ENCODE measurements around the gene FNIP2.
"Not testable (repeated sequence)": the region's sequence is repeated elsewhere in the genome, so short reads cannot be mapped to it uniquely, and the experiment has no call there.

Gene FNIP2

GRCh38 chr4:158938220-158939044 lies 169.6 kb downstream of the FNIP2 start:
- no peaks in the 10 kb centered on the region for H3K27me3 Mint-ChIP-seq
- ATAC-seq (replicated peaks) (no peak), DNase-seq (no peak)
- no peak overlapping the region for H3K4me3 Mint-ChIP-seq
- no peaks in the 10 kb centered on the region for H3K36me3 Mint-ChIP-seq
- H3K27ac Mint-ChIP-seq: no peak overlapping the region
- H3K9me3 Mint-ChIP-seq: no peaks in the 10 kb centered on the region
- H3K4me1 Mint-ChIP-seq: no peaks in the 10 kb centered on the region

GRCh38 chr4:158940271-158940670 lies 171.4 kb downstream of the FNIP2 start:
- peaks cover 8 to 13% of the 10 kb centered on the region in 2 donors for H3K27me3 Mint-ChIP-seq
- no peak for ATAC-seq (replicated peaks)
- no peaks in the 10 kb centered on the region for H3K4me1 Mint-ChIP-seq
- no peak overlapping the region for H3K27ac Mint-ChIP-seq
- no peaks in the 10 kb centered on the region for H3K9me3 Mint-ChIP-seq
- H3K36me3 Mint-ChIP-seq: no peaks in the 10 kb centered on the region
- DNase-seq: no peak
- no peak overlapping the region for H3K4me3 Mint-ChIP-seq

GRCh38 chr4:158941321-158941720 lies 172.5 kb downstream of the FNIP2 start:
- DNase-seq (no peak), ATAC-seq (replicated peaks) (no peak)
- H3K9me3 Mint-ChIP-seq: no peaks in the 10 kb centered on the region
- H3K27me3 Mint-ChIP-seq: peaks cover 8 to 13% of the 10 kb centered on the region in 2 donors
- no peaks in the 10 kb centered on the region for H3K36me3 Mint-ChIP-seq
- H3K4me1 Mint-ChIP-seq: no peaks in the 10 kb centered on the region
- H3K4me3 Mint-ChIP-seq: no peak overlapping the region
- H3K27ac Mint-ChIP-seq: no peak overlapping the region

GRCh38 chr4:158941895-158942294 lies 173.1 kb downstream of the FNIP2 start:
- DNase-seq (no peak), ATAC-seq (replicated peaks) (no peak)
- H3K4me3 Mint-ChIP-seq: no peak overlapping the region
- no peaks in the 10 kb centered on the region for H3K4me1 Mint-ChIP-seq
- H3K36me3 Mint-ChIP-seq: no peaks in the 10 kb centered on the region
- H3K27ac Mint-ChIP-seq: no peak overlapping the region
- H3K9me3 Mint-ChIP-seq: no peaks in the 10 kb centered on the region
- H3K27me3 Mint-ChIP-seq: peaks cover 8 to 16% of the 10 kb centered on the region in 2 donors

- H3K27ac Mint-ChIP-seq: no peak overlapping the region
- peaks cover 8 to 19% of the 10 kb centered on the region in 2 donors for H3K27me3 Mint-ChIP-seq
Measured at GRCh38 chr4:158945529-158946108, 176.8 kb downstream of the FNIP2 start.

GRCh38 chr4:158946825-158947224 lies 178.0 kb downstream of the FNIP2 start:
- peaks cover 0 to 3% of the 10 kb centered on the region in 2 donors for H3K36me3 Mint-ChIP-seq
- H3K9me3 Mint-ChIP-seq: peaks cover 3 to 5% of the 10 kb centered on the region in 2 donors
- H3K4me3 Mint-ChIP-seq: no peak overlapping the region
- H3K27me3 Mint-ChIP-seq: peaks cover 8 to 19% of the 10 kb centered on the region in 2 donors
- ATAC-seq (replicated peaks) (no peak), DNase-seq (no peak)
- no peak overlapping the region for H3K27ac Mint-ChIP-seq
- no peaks in the 10 kb centered on the region for H3K4me1 Mint-ChIP-seq

More at GRCh38 chr4:158945529-158946108, 176.8 kb downstream of the FNIP2 start:
- Mint-ChIP-seq H3K4me1 (no peaks in the 10 kb centered on the region), H3K4me3 (no peak overlapping the region), H3K36me3 (no peaks in the 10 kb centered on the region), H3K9me3 (peaks cover 0 to 2% of the 10 kb centered on the region in 2 donors)
- DNase-seq (no peak), ATAC-seq (replicated peaks) (no peak)

DNA sequence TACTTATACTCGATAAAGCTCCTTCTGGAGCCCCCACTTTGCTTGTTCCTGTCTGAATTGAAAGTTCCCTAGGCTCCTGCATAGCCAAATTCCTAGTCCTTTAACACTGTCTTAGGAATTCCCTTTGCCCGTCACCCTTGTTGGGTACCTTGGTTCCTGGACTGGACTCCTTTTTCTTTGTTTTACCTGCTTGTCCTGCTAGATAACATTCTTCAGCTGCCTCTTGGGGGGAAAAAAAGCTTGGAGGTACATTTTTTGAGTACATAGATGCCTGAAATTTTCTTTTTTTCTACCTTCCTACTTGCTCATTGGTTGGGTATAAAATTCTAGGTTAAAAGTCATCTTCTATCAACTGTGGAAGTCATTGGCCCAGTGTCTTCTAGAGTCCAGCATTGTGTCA lies 179.2 kb downstream of the FNIP2 start:
- Mint-ChIP-seq H3K9me3 (peaks cover 12 to 13% of the 10 kb centered on the region in 2 donors), H3K27ac (no peak overlapping the region), H3K36me3 (peaks cover 7 to 10% of the 10 kb centered on the region in 2 donors), H3K4me3 (no peak overlapping the region), H3K4me1 (no peaks in the 10 kb centered on the region), H3K27me3 (peaks cover 8 to 19% of the 10 kb centered on the region in 2 donors)
- ATAC-seq (replicated peaks) (no peak), DNase-seq (no peak)

- H3K4me1 Mint-ChIP-seq: no peaks in the 10 kb centered on the region
- H3K9me3 Mint-ChIP-seq: peaks cover 15 to 17% of the 10 kb centered on the region in 2 donors
- H3K27me3 Mint-ChIP-seq: peaks cover 8 to 18% of the 10 kb centered on the region in 2 donors
- no peak overlapping the region for H3K27ac Mint-ChIP-seq
- peaks cover 7 to 10% of the 10 kb centered on the region in 2 donors for H3K36me3 Mint-ChIP-seq
- no peak for DNase-seq
- H3K4me3 Mint-ChIP-seq: no peak overlapping the region
- ATAC-seq (replicated peaks): no peak
Measured at GRCh38 chr4:158949099-158949498, 180.3 kb downstream of the FNIP2 start.

- peaks cover 7 to 10% of the 10 kb centered on the region in 2 donors for H3K36me3 Mint-ChIP-seq
- H3K27me3 Mint-ChIP-seq; H3K4me1 Mint-ChIP-seq; H3K4me3 Mint-ChIP-seq; DNase-seq; ATAC-seq (replicated peaks); H3K27ac Mint-ChIP-seq: not testable (repeated sequence)
- peaks cover 18 to 20% of the 10 kb centered on the region in 2 donors for H3K9me3 Mint-ChIP-seq
Measured at GRCh38 chr4:158952221-158952774, 183.5 kb downstream of the FNIP2 start.

DNA sequence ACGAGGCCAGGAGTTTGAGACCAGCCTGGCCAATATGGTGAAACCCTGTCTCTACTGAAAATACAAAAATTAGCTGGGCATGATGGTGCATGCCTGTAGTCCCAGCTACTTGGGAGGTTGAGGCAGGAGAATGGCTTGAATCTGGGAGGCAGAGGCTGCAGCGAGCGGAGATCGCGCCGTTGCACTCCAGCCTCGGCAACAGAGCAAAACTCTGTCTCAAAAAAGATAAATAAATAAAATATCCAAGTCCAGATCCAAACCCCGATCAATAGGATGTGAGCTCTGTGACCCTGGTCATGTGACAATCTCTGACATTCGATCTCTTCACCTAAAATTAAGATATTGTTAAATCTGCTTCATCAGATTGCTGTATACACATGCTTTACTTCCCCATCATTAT lies 187.5 kb downstream of the FNIP2 start:
- not testable (repeated sequence) for H3K27me3 Mint-ChIP-seq; H3K27ac Mint-ChIP-seq; H3K4me1 Mint-ChIP-seq; DNase-seq; ATAC-seq (replicated peaks); H3K4me3 Mint-ChIP-seq; H3K36me3 Mint-ChIP-seq
- H3K9me3 Mint-ChIP-seq: peaks cover 15 to 19% of the 10 kb centered on the region in 2 donors

GRCh38 chr4:158956918-158957317 lies 188.1 kb downstream of the FNIP2 start:
- not testable (repeated sequence) for H3K27me3 Mint-ChIP-seq; ATAC-seq (replicated peaks); H3K36me3 Mint-ChIP-seq; H3K4me1 Mint-ChIP-seq; H3K27ac Mint-ChIP-seq; H3K4me3 Mint-ChIP-seq; DNase-seq
- peaks cover 12 to 17% of the 10 kb centered on the region in 2 donors for H3K9me3 Mint-ChIP-seq
